HG03575 (cell line): ENCODE measurements around the gene FNBP1L.

Experiments
- ATAC-seq: cut with Tn5 transposase; IDR thresholded peaks from one replicate; pipeline ENCODE4 v1.9.1; 2021; ENCODE audit not compliant: unreplicated experiment, insufficient number of reproducible peaks, low FRiP score; ENCODE audit errors: extremely low read depth

FNBP1L gene

DNA sequence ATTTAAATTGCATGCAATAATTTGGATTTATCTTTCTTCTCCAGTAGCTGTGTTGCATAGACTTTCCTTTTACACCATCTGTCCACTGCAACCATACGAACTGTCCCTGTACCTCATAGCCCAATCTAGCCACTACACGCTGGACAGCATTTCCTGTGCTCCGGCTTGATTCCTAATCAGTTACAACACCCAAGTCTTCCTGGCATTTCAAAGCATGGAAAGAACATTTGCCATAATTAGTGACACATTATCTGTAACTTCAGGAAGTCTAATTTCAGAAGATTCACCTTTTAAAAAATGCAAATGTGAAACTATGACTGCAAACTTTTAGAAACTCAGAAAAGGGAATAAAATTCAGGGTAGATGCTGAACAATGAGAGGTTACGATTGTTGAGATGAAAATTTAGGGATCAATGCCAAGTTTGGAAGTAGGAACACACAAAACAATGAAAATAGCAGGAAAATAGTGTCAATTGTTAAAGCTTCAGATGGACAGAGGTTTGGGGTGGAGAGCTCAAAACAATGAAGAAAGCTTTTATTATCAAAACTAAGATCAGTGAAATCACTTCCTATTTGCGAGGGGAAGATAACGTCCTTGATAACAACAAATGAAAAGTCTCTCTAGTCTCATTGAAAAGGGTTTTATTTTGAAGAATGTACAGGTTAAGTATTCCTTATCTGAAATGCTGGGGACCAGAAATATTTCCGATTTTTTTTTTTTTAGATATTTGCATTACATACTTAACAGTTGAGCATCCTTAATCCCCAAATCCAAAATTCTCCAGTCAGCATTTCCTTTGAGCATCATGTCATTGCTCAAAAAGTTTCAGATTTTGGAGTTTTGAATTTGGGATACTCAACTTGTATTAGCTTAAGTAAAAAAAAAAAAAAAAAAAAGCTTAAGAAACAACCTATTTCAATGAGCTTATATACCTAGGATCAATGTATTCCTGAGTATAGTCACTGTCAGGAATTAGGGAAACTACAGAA is 107.3 kb downstream of the FNBP1L start:
- ATAC-seq = no peak

DNA sequence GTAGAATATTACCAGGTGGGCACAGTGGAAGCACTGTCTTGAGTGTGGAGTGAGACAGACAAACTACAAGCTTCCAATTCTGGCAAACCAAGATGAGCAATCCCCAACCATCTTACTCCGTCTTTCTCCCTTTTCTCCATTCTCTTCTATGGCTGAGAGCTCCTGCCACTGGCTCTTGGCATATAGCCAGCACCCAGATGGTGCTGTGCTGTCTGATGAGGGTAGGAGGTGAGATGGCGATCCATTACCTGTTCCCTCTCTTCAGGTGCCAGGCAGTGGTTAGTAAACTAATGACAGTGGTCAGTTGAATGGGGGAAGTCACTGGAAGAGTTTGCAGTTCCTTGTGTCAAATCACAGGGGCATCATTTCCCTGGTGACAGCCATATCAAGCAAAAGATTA is 108.4 kb downstream of the FNBP1L start:
- ATAC-seq = no peak

DNA sequence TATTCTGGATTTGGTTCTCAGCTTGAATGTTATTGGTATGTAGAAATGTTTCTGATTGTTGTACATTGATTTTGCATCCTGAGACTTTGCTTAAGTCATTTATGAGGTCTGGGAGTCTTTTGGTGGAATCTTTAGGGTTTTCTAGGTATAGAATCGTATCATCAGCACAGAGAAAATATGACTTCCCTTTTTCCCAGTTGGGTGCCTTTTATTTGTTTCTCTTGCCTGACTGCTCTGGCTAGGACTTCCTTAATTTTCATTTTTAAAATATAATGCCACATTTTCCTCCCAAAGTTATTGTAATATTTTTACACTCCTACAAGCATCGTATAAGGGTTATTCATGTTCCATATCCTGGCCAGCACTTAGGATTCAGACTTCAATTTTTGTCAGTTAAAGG is 111.1 kb downstream of the FNBP1L start:
- ATAC-seq = no peak

DNA sequence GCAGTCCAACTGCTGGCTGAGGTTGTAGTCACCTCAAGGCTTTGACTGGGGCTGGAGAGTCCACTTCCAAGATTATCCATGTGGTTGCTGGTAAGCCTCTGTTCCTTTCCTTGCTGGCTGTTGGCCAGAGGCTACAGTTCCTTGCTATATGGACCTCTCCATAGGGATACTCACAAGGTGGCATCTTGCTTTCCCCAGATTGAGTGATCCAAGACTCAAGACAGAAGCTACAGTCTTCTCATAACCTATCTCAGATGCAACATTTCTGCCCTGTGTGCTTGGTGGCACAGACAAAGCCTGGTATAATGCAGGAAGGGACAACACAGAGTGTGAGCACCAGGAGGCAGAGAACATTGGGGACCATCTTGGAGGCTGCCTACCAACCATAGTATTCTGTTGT is 111.8 kb downstream of the FNBP1L start:
- ATAC-seq = no peak

DNA sequence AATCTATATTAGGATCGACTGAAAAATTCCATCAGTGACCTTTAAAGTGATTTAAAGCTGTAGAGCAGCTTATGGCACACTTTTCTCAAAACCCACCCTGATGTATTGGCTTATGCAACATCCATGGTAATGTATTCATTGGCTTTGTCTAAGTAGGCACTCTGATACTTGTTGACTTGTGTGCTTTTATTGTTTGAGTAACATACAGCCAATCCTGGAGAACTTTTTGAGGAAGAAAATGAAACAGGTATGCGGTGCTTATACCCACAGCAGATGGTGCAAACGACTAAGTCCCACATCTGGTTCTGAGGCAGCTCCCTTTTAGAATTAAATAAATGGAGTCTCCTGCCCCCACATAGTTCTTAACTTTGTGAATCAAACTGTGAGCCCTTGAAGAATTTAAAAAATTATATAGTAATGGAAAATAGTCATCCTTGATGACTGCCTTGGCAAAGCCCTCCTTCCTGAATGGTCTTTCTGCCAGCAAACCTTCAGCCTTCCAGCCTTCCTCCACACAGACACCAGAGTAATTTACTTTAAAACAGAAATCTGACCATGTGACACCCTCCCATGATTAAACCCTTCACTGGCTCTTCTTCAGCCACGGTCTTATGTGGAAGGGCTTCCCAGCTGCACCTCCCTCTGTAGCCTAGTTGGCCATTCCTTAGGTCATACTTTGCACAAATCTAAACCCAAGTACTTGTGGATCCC is 117.7 kb downstream of the FNBP1L start:
- ATAC-seq = no peak

DNA sequence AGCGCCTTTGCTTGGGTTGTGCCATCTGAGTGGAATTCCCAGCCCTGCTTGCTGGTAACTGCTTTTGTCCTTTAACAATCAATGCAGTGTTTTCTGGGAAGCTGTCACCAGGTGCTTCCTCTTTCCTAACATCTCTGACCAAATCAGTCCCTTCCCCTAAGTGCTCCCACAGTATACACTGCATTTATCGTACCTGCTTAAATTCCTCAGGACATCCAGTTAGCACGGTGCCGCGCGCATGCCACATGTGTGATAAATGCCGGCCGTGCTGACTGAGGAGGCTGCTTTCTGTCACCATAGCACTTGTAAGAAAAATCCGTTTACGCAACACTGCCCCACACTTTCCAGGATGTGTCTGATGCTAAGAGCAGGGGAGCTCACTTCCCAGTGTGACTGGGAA is 118.3 kb downstream of the FNBP1L start:
- ATAC-seq = no peak

DNA sequence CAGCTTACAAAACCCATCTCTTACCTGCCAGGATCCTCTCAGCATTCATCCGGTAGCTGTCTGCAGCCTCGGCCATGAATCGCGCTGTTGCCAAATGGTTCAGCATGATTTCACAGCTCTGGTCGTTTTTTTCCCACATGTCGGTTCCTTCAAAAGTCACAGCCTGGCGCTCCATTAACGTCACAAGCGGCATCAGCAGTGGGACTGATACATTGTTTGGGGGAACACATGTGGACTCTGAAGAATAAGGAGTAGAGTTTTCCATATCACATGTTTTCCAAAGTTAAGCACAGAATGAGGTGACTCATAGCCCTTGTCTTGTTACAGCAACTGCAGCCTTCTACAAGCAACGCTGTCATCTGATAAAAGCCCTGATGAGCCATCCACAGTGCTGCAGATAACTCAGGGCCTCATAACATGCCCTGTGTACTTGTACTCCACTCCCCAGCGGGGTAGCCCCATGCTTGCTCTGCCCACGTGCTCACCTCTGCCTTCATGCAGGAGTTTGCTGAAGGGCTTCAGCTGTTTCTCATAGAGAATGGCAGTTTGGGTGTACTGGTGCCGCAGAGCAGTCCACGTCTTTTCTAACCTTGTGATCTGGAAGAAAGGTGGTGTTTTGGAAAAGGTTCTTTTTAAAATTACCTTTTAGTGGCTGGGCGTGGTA is 119.5 kb downstream of the FNBP1L start:
- ATAC-seq = no peak

DNA sequence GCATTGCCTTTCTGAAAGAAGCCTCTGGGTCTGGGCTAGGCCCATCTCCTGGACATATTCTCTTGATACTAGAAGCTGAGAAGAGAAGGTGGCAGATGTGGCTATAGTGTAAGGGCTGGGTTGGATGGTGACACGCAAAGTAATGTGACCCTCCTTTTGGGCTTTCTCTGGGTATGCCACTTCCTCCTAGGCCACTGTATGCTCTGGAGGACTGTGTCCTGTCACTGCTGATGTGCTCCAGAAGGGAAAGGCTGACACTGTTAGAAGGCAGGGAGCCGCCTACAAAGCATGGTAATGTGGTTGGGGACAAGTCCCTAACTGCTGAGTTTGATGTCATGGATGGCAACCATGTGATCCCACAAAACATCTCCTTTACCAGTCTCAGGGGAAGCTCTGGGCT is 121.6 kb downstream of the FNBP1L start:
- ATAC-seq = no peak

DNA sequence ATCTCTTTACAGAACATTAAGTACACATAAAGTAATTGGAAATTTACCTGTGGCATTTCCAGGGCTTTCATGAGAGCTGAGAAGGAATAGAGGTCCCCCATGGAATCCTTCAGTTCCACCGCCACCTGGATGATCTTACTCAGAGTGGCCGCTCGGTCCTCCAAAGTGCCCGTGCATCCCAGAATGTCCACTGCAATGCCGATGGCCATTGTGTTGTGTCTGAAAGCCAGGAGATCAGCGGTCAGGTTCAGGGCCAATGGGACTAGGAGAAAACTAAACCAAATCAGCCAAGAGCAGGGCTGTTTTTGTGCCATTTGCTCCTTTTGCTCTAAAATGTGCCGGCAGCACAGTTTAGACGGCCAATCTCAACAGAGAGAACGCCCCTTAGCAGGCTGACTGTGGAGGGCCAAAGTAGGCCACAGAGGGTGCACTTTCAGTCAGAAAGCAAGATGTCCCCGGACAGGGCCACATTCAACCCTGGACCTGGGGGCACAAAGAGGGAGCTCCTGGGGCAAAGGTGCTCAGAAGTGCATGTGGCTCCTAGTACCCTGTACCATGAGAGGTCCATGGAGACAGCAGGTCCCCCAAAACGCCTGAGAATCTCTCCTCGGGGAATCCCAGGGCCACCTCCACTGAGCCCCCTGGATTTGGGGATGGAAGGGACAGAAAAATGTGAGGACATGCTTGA is 123.8 kb downstream of the FNBP1L start:
- ATAC-seq = no peak

DNA sequence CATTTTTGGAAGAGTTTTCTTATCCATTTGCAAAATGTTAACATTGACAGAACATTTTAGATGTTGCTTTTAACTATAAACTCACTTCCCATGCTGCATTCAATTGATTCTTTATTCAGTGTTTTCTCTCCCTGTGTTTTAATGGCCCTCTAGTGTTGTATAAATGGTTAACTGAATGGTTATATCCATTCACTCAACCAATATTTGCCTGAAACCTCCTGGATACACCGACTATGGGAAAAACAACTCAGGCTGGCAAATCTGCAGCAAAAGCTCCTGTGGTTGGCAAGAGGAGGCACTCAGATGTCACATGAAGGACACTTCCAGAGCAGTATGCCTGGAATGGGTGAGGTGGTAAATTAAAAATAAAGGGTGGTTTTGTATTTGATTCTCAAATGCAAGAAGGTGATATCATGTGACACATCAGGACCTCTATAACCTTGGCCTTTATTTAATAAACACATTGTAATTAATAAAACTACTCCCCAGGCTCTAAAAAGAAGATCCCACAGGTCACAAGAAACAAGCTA is 126.1 kb downstream of the FNBP1L start:
- ATAC-seq = no peak

DNA sequence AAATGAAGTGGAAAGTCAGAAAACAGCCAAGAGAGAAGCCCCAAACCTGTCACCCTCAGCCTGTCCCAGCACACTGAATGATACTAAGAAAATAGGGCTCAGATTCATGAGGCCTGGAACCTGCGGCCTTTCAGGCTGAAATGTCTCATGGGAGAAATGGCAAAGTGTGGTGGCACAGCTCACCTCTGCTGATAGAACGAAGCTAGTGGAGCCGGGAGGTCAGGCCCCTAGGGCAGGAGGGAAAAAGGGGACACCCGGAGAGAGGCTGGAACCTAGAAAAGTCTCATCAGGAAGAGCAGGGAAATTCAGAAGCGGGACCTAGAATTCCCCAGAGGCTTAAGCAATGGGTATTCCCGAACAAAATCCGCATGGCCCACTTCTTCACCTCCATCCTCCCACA is 126.6 kb downstream of the FNBP1L start:
- no peak for ATAC-seq

DNA sequence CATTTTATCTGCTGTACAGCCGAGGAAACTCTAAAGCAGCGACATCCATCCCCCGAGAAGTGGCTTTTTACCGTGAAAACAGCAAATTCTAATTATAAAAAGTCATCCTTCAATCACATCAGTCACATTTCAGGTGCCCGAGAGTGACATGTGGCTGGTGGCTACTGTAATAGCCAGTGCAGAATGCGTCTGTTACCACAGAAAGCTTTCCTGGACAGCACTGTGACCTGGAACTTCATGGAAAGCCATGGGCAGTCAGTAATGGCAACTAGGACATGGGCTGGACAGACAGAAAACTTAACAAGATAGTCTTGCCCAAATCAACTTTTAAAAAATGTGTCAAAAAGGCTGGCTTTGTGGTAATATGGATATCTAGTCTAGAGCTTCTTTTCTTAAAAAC is 127.1 kb downstream of the FNBP1L start:
- ATAC-seq = no peak

DNA sequence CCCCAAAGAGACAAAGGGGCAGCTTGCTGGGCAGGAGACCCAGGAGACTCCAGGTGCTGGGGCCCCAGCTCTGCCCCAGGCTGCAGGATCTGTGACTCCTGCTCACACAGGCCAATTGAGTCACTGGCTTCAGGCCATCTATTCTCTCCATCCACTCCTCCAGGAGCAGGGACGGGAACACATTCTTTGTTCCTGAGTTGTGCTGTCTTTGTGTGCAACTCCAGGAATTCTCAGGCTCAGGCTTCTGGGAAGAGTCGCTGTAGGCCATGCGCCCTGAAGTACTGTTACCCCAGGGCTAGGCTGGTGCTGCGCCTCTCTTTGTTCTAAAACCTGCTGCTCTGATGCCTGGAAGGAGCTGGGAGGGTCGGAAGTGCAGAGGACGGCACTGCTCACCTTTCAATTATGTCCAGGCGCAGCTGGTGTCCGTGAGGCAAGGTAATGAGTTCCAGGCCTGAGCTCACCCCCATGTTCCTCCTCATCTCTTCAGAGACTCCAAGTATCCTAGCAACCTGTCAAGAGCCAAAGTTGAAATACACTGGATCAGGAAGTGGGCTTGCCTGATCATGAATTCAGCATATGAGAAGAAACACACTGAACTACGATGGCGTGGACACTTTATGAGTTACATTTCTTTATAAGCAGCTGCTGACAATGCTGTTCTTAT is 127.8 kb downstream of the FNBP1L start:
- no peak for ATAC-seq

DNA sequence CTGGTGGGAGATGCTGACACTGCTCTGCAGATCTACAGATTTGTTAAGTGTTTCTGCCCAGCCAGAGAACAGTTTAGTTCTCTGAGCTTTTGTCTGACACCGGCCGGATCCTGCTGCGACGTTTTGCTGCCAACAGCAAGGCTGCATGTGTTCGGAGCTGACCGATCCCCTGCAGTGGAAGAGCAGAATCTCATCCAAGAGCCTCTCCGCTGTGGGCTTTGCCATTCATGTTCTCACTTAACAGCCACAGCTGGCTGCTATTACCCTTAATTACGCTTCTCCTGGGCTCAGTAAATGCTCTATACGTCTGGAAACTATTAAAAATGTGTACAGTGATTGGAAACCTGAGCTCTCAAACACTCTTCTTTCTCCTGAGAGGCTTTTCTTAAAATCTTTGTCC is 128.4 kb downstream of the FNBP1L start:
- no peak for ATAC-seq

DNA sequence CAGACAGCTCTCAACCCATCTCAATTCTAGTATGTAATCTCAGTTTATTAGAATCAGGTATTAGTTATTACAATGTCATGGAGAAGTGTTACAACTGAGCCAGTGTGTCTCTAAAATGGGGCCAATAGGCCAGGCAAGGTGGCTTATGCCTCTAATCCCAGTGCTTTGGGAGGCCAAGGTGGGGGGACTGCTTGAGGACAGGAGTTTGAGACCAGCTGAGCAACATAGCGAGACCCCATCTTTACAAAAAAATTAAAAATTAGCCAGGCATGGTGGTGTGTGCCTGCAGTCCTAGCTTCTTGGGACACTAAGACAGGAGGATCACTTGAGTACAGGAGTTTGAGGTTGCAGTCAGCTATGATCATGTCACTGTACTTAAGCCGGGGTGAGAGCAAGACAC is 128.8 kb downstream of the FNBP1L start:
- no peak for ATAC-seq

DNA sequence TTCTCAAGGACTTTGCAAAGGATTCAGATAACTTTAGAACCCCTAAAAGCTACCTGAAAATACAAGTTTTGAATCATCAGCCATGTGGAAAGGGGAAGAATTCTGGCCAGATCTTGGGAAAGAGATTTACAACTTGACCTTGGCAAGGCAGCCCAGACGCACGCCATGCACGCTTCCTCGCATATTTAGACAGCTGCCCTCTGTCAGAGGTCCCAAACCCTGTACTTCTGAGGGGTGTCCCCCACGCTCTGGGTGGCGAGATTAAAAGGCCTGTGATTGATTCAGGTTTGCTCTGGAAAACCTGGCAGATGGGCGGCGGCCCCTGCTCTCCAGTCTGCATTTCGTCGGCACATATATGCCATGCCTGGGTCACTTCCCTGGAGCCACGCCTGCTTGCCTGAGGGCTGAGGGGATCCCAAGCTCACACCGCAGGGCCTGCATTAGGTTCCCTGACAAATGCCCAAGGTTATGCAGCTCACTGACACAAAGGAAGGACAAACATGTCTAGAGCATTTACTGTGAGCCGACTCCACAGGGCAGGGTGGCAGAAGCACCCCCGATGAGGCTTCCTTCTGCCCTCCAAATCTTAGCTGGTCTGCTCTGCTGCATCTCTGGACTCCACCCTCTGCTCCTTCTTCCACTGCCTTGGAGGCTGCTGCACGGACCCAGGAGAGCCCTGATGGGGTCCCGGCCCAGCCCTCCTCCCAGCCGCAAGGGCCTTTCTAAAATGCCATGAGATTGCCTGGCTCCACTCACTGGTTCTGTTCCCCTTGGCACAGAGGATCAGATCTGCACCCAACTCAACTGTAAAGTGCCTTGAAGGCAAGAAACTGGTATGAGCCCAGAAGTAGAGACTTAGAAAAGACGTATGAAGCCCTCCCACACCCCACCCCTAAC is 129.9 kb downstream of the FNBP1L start:
- ATAC-seq = no peak

DNA sequence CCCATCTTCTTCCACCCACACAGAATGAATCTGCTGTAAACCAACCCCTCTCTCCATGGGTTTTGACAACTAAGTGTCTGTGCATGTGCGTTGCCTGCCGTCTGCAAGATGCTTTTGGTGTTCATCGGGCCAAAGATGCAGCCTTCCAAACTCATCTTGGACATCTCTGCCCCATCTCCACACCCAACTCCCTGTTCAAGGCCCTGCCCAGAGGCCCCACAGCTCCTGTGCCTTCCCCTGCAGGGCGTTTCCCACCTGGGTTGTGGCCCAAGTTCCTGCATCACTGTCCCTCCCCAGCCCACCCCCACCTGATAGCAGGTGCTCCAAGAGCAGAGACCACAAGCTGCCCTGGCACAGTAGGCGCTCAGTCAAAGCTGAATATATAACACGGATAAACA is 130.5 kb downstream of the FNBP1L start:
- ATAC-seq = no peak
